ENCODE results near the gene RAX2.

DNA sequence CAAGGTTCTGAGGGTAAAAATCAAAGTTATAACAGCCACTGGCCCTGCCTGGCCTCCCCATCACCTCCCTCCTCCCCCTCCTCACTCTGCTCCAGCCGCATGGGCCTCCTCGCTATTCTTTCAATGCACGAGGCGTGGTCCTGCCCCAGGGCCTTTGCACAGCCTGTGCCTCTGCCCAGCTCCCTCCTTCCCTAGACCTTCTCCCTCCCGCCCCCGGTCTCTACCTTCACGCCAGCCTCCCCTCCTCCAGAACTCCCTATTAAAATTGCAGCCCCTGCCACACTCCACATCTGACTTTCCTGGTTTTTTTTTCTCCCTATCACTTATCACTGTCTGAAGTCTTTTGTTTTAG, 3.3 kb downstream of the RAX2 start:
- TF ChIP-seq SP1 (IDR thresholded peaks at IDR 0.05) = no peak
- no peak for TF ChIP-seq SUZ12 (IDR thresholded peaks at IDR 0.05)
- no peak for TF ChIP-seq ARNT (IDR thresholded peaks at IDR 0.05)
